GM19328 (cell line): ENCODE results near the gene IFFO2.

Experiments used
- ATAC-seq: cut with Tn5 transposase; IDR thresholded peaks from one replicate; pipeline ENCODE4 v1.9.1; 2021; ENCODE audit warnings: mild to moderate bottlenecking, moderate library complexity; ENCODE audit not compliant: unreplicated experiment

IFFO2 gene

DNA sequence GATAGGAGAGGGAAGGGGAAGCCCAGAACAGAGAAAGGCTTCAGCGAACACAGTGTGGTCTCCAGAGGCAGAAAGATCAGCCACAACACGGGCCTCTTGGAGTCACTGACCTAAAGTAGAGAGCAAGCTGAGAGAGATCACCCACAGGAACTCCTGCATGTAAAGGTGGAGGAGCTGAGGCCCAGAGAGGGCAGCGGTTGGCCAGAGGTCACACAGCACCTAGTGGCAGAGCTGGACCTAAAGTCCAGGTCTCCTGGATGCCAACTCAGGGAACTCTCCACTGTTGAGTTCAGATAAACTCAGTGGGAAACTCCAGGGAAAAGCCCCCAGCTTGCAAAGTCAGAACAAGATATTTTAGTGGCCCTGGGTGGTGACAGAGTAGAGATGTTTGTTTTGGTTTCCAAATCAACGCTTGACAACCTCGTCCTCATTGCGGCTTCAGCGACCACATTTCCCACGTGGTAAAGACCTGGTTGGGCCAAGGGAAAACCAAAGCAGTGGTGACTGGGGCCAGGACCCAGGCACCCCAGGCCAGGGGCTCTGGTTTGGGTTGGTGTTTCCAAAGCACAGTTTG is 4.6 kb downstream of the IFFO2 start:
- ATAC-seq: no peak

DNA sequence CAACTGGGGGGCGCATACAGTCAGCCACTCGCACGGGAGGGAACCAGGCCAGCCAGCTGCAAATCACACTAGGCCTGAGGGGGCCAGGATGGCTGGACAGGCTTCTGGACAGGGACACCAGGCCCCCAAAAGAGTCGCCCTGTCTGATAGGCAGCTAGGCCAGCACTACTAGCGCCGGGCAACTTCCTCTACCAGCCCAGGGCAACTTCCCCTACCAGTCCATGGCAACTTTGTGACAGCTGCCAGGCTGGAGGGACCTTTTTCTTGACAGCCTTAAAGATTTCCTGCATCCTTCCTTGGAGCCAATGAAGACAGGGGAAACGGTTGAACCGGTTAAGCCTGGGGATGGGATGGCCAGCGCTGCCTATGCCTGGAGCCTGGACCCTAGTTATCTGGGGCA is 5.1 kb downstream of the IFFO2 start:
- ATAC-seq: no peak

DNA sequence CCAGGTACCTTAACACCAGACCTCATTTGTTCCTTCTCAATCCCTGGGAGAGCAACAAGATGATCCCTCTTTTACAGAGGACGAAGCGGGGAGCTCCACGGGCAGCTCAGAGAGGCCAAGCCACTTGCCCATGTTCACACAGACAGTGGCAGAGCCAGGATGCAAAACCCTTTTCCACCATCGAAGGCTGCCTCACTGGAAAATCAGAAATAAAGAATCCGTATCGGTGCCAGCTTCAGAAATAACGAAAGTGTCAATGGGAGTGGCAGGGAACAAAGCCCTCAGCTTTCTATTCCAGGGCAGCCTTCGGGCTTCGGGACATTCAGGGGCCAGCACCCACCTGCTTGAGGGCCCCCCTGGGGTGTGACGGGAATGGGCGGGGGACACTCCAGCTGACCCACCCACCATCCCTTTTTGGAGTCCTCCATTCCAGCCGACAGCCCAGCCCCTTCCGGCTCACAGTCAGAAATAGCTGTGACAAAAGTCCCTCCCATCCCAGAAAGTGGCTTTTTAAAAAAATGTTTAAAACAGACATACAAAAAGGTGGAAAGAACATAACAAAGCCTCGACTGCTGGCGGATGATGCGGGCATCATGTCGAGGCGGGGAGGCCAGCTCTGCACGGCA is 6.0 kb downstream of the IFFO2 start:
- ATAC-seq: no peak

- no peak for ATAC-seq
Measured at GRCh38 chr1:18949686-18950400, 6.6 kb downstream of the IFFO2 start.

GRCh38 chr1:18948913-18949685 is 7.4 kb downstream of the IFFO2 start:
- ATAC-seq: no peak

DNA sequence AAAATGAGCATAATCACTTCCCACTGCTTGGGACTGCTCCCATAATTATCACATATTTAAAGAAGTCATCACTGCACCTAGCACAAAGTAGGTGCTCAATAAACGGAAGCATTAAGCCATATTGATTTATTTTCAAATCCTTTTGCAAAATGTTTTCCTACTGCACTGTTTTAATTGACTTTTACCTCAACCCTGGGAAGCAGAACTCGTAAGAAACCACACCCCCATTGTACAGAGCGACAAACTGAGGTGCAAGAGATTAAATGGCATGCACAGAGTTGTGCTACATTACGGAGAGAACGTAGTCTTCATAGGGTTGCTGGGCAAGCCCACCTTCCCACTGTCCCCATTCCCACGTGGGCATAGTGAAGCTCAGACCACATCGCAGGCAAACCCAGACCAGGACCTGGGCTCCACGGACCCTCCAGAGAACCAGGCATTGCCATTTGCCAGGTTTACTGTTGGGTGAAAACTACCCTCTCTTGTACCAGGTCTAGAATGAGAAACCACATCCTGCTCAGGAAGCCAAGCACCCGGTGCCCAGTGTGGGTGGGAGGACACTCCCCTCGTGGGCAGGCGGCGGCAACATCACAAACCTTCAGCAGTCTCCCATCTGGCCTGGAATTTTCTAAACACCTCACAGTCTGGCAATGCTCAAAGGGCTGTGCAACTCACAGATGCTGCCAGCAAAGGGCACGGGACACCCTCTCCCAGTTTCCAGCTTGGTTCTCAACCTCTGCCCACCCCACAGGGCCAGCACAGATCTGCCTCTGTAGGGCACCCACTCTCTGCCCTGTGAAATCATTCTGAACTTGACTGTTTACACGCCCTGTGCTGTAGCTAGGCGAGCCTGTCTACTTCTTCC is 8.2 kb downstream of the IFFO2 start:
- no peak for ATAC-seq

DNA sequence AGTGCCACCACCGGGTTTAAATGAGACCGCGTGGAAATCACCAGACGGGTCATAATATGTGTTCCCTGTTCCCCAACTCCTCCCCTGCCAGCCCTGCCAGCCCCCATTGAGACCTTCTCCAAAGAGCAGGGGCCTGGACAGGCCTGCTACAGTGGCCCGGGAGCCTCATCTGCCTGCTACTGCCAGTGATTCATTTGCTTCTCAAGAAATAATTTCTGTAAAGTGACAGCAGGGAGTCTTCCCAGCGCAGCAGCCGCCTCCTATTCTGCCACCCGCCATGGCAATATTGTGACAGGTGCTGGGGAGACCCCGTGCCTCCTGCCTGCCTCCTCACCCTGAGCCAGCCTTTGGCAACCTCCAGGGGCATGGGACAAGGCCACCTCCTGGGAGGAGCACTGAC is 8.9 kb downstream of the IFFO2 start:
- no peak for ATAC-seq

DNA sequence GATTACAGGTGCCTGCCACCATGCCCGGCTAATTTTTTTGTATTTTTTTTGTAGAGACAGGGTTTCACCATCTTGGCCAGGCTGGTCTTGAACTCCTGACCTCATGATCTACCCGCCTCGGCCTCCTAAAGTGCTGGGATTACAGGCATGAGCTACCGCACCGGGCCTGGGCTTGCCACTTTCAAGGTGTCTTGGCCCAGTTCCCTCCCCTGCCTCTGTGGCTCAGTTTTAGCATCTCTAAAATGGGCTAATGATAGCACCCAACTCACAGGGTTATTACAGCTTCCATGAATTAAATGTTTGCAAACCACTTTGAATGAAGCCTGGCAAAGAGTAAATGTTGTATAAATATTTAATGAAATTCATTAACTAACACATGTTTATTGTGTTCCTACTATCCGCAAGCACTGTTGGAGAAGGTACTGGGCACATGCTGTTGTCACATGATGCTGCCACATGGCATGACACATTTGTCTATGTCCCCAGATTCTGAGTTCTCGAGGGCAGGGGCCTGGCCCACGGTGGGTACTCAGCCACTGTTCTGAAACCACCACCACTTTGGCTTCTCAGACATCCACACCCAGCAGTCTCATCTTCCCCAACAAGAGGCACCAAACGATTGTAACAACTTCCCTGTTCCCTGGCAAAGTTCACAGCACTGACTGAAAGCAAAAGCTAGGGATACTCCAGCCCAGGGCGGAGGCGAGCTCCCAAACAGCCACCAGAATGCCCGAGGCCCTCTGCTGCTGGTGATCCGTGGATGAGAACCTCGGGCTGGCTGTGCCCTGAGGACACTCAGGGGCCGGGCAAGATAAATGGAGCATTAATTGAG is 9.7 kb downstream of the IFFO2 start:
- ATAC-seq: no peak

DNA sequence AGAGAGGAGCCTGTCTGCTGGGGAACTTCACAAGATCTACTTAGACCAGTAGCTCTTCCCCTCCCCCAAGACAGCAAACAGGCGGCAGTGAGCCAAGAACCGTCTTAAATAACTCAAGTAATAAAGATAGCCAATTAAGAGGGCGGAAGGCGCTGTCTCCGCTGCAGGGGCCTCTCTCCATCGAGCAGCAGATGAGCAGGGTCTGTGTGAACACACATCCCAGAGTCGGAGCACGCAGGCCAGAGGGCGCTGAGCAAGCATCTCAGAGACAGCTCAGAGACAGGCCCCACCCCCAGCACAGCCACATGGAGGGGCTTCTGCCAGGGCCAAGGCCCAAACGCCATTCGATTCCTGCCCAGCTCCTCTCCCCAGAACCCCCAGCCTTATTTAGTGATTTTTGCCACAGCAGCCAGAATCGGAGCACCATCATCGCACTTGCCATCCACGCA is 11.1 kb downstream of the IFFO2 start:
- ATAC-seq: no peak

DNA sequence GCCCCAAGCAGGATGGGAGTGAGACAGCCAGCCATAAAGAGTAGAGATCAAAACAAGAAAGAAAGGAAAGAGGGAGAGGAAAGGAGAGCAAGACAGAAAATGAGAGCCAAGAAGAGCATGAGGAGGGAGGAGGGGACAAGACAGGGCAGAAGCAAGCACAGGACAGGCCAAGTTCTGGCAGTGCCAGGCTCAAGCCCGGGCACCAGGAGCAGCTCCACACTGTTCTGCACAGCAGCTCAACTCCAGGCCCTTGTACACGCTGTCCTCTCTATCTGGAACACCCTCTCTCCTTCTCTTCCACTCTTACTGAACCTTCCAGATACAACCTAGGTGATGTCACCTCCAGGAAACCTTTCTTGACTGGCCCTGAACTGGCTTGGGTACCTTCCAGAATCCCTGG is 11.7 kb downstream of the IFFO2 start:
- no peak for ATAC-seq

GRCh38 chr1:18943914-18944572 is 12.4 kb downstream of the IFFO2 start:
- no peak for ATAC-seq

GRCh38 chr1:18943162-18943561 is 13.3 kb downstream of the IFFO2 start:
- ATAC-seq: no peak

GRCh38 chr1:18942340-18942739 is 14.1 kb downstream of the IFFO2 start:
- ATAC-seq: no peak

GRCh38 chr1:18941221-18942141 is 15.0 kb downstream of the IFFO2 start:
- no peak for ATAC-seq

- ATAC-seq: no peak
Measured at GRCh38 chr1:18940303-18941020, 16.0 kb downstream of the IFFO2 start.

DNA sequence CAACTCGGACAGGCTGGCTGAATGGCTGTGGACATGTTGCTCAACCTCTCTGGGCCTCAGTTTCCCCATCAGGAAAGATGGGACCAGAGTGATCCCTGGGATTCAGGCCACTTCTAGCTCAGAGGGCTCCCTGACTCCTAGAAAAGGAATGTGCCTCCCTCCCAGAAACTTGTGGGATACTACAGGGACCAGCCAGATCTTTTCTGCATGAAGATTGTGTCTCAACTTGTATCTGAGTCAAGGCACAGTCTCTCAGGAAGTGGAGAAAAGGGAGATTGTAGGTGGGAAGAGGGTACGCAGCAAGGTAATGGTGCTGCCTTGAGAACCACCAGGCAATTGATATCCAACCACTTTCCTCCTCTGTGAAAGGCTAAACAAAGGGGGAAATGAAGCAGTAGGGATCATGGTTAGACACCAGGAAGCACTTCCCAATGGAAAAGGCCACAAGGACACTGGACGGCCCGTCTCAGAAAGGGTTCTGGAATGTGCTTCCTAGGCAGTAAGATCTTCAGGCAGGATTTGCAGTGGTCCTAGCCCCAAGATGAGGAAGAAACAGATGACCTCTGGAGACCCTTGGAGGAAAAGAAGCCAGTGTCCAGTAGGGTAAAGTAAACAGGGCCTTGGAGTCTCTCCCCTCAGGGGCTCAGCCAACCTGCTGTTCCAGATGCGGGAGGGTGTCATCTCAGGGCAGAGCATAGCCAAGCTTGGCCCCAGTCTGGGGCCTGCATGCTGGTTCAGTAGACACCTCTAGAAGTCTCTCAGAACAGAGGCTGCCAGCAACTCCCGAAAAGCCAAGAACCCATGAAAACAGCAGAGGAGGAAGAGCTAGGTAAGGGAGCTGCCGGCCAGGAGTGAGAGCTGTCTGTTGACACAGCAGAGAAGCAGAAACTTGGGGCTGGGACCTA is 16.8 kb downstream of the IFFO2 start:
- no peak for ATAC-seq

- no peak for ATAC-seq
Measured at GRCh38 chr1:18938707-18939070, 17.8 kb downstream of the IFFO2 start.
